Gastroesophageal sphincter (tissue), 3 donors: ENCODE results near the gene ABHD1.

Source experiments
- CTCF ChIP-seq, 4 experiments: fragments of 200-600 bp in 2 of 4; fragments of 450-650 bp in 2 of 4; sonication (generic) in 1 of 4; IDR thresholded peaks; one replicate each; pipeline ENCODE4 v1.5.1; 2017 to 2019; ENCODE audit warnings: antibody characterized with exemption in 4 of 4, mild to moderate bottlenecking in 2 of 4, moderate library complexity in 2 of 4
- POLR2A ChIP-seq, 2 donors: fragments of 450-650 bp; IDR thresholded peaks; one replicate each; pipeline ENCODE4 v1.6.1; 2017; ENCODE audit warnings: antibody characterized with exemption in 2 of 2, mild to moderate bottlenecking in 2 of 2, moderate library complexity in 1 of 2

DNA sequence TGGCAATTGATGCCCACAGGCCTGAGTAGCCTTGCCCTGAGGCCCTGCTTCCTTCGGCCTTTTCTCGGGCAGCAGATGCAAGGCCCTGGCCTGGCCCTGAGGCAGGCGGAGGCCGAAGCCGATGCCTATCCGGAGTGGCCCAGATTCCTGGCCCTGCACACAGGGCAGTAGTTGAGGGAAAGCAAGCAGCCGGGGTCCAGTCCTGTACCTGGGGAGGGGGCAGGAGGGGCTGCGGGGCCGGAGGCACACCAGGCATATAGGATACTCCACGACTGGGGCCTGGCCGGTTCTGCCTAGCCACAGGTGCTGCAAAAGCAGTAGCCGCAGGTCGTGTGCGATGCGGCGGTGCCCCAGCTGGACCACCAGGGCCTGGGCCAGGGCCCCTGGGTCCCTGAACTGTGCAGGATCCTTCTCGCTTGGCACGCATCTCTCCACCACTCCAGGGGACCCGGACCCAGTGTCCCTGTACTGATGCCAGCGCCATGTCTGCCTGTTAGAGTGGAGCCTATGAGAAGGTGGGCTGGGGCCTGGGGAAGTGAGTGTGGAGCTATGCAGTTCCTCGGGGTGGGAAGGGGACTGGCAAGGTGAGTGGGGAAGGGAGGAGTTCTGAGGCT lies 13.8 kb downstream of the ABHD1 start:
- TF ChIP-seq CTCF (IDR thresholded peaks at IDR 0.05) (no peak), POLR2A (IDR thresholded peaks at IDR 0.05) (no peak)
